SU-DHL-6 (cell line): ENCODE data around the gene COX19.

Source experiments
- H2AFZ ChIP-seq: fragments of 200-600 bp; sonication (generic); 2 replicates; pipeline ENCODE4 v1.6.1; 2014; ENCODE audit warnings: low read depth, mild to moderate bottlenecking, moderate library complexity, mixed read lengths, antibody characterized with exemption, low read length; ENCODE audit not compliant: severe bottlenecking
- H3F3A ChIP-seq: fragments of 200-600 bp; shearing (Covaris generic); 2 replicates; pipeline ENCODE4 v1.6.0; 2016; ENCODE audit warnings: antibody characterized with exemption, mild to moderate bottlenecking; ENCODE audit not compliant: insufficient read depth
- H3K27ac ChIP-seq: fragments of 200-600 bp; sonication (generic); 2 replicates; pipeline ENCODE4 v1.5.1; 2016; ENCODE audit warnings: low read depth, mild to moderate bottlenecking, low read length, moderate library complexity, mixed read lengths
- H3K27me3 ChIP-seq: fragments of 200-600 bp; sonication (generic), shearing (Covaris generic); 2 replicates; pipeline ENCODE4 v1.6.0; 2014; ENCODE audit warnings: mild to moderate bottlenecking, low read length
- H3K36me3 ChIP-seq: fragments of 200-600 bp; sonication (generic); 2 replicates; pipeline ENCODE4 v1.6.1; 2014; ENCODE audit warnings: mild to moderate bottlenecking, low read length, mixed read lengths
- H3K4me2 ChIP-seq: fragments of 300-600, 200-600 bp; shearing (Covaris generic), sonication (generic); 2 replicates; pipeline ENCODE4 v1.6.0; 2014; ENCODE audit warnings: low read length, low read depth, mild to moderate bottlenecking; ENCODE audit not compliant: poor library complexity, severe bottlenecking
- H3K4me3 ChIP-seq: fragments of 200-600 bp; sonication (generic); 2 replicates; pipeline ENCODE4 v1.5.1; 2014; ENCODE audit warnings: antibody characterized with exemption, low read length, mild to moderate bottlenecking, mixed read lengths; ENCODE audit not compliant: insufficient read depth, poor library complexity, severe bottlenecking
- H3K79me2 ChIP-seq: fragments of 200-600 bp; sonication (generic); 2 replicates; pipeline ENCODE4 v1.6.1; 2014; ENCODE audit warnings: mild to moderate bottlenecking, low read length, moderate library complexity; ENCODE audit not compliant: insufficient read depth
- H3K9ac ChIP-seq: fragments of 200-600 bp; sonication (generic); 2 replicates; pipeline ENCODE4 v1.7.0; 2014; ENCODE audit warnings: mild to moderate bottlenecking, low read length
- H3K9me2 ChIP-seq: fragments of 200-600 bp; sonication (generic); replicated peaks from 2 replicates; pipeline ENCODE4 v1.6.1; 2014; ENCODE audit warnings: low read length; ENCODE audit not compliant: insufficient read depth
- H3K9me3 ChIP-seq: fragments of 200-600 bp; sonication (generic); 2 replicates; pipeline ENCODE4 v1.6.1; 2014; ENCODE audit warnings: low read length, mixed read lengths; ENCODE audit not compliant: insufficient read depth
- H4K20me1 ChIP-seq: fragments of 200-600 bp; sonication (generic); 2 replicates; pipeline ENCODE4 v1.6.1; 2014; ENCODE audit warnings: low read depth, mild to moderate bottlenecking, antibody characterized with exemption, low read length, moderate library complexity, mixed read lengths
- CTCF ChIP-seq: fragments of 200-600 bp; sonication (generic); IDR thresholded peaks from one replicate; pipeline ENCODE4 v1.5.1; 2017; ENCODE audit warnings: antibody characterized with exemption, mild to moderate bottlenecking, low read length, moderate library complexity; ENCODE audit not compliant: insufficient read depth, poor library complexity, severe bottlenecking
- EZH2phosphoT487 ChIP-seq: fragments of 200-600 bp; sonication (generic), shearing (Covaris generic); conservative IDR thresholded peaks from 2 replicates; pipeline ENCODE4 v1.6.1; 2018; ENCODE audit warnings: mild to moderate bottlenecking, antibody characterized with exemption, low read length, moderate library complexity, mixed read lengths

Gene COX19

GRCh38 chr7:979886-980571 is 4.7 kb upstream of the COX19 start:
- Histone ChIP-seq H3K27ac (no peak overlapping the region), H2AFZ (no peak overlapping the region), H3K9ac (no peak overlapping the region), H3K4me2 (peak overlapping the region; percentile 26), H3F3A (no peaks in the 10 kb centered on the region), H3K36me3 (no peaks in the 10 kb centered on the region), H3K79me2 (peaks cover 3% of the 10 kb centered on the region; the same call in 1 of the 2 replicates), H3K4me3 (no peak overlapping the region), H3K27me3 (no peaks in the 10 kb centered on the region), H3K9me3 (no peaks in the 10 kb centered on the region), H4K20me1 (no peaks in the 10 kb centered on the region), H3K9me2 (no peaks in the 10 kb centered on the region)
- TF ChIP-seq EZH2phosphoT487 (no peak), CTCF (no peak)

GRCh38 chr7:979151-979550 is 3.8 kb upstream of the COX19 start:
- Histone ChIP-seq H3K9me2 (no peaks in the 10 kb centered on the region), H3F3A (no peaks in the 10 kb centered on the region), H3K4me2 (no peak overlapping the region), H2AFZ (no peak overlapping the region), H3K79me2 (peaks cover 11% of the 10 kb centered on the region), H3K9me3 (no peaks in the 10 kb centered on the region), H3K9ac (no peak overlapping the region), H3K27ac (no peak overlapping the region), H3K27me3 (no peaks in the 10 kb centered on the region), H3K4me3 (no peak overlapping the region), H3K36me3 (no peaks in the 10 kb centered on the region), H4K20me1 (0 out of 2 replicates have a peak, but pooled peaks cover 4% of the 10 kb centered on the region)
- TF ChIP-seq EZH2phosphoT487 = no peak
- TF ChIP-seq CTCF = no peak

GRCh38 chr7:978416-979091 is 3.2 kb upstream of the COX19 start:
- H3K36me3 ChIP-seq = no peaks in the 10 kb centered on the region
- no peaks in the 10 kb centered on the region for H3K27me3 ChIP-seq
- H3K9me3 ChIP-seq = no peaks in the 10 kb centered on the region
- H3K9ac ChIP-seq = no peak overlapping the region
- H3K79me2 ChIP-seq = peaks cover 17% of the 10 kb centered on the region
- TF ChIP-seq CTCF = no peak
- no peak for TF ChIP-seq EZH2phosphoT487
- H3K9me2 ChIP-seq = no peaks in the 10 kb centered on the region
- 0 out of 2 replicates have a peak, but pooled peaks cover 4% of the 10 kb centered on the region for H4K20me1 ChIP-seq
- no peak overlapping the region for H2AFZ ChIP-seq
- no peaks in the 10 kb centered on the region for H3F3A ChIP-seq
- no peak overlapping the region for H3K4me2 ChIP-seq
- H3K27ac ChIP-seq = no peak overlapping the region
- H3K4me3 ChIP-seq = no peak overlapping the region
